ENCODE data around the gene ARHGEF37. TPM values are rescaled to one million over a fixed set of nuclear protein-coding genes. Genes with fewer than 3 reads are reported as not detected.

ARHGEF37 gene
- total RNA-seq, 1 donor, result 0.72 TPM

GRCh38 chr5:149575131-149575530, 6.2 kb upstream of the ARHGEF37 start:
- Histone ChIP-seq H3K4me3 (ENCODE audit: insufficient read depth, low read length) (no peak overlapping the region), H3K4me1 (ENCODE audit: insufficient read depth, low read length) (no peaks in the 10 kb centered on the region), H3K27me3 (ENCODE audit: insufficient read depth, low read length) (no peaks in the 10 kb centered on the region), H3K36me3 (ENCODE audit: insufficient read depth, low read length) (no peaks in the 10 kb centered on the region), H4K20me1 (ENCODE audit: insufficient read depth, low read length) (no peaks in the 10 kb centered on the region), H3K79me2 (ENCODE audit: insufficient read depth, low read length) (no peaks in the 10 kb centered on the region), H3K4me2 (ENCODE audit: insufficient read depth, low read length) (no peak overlapping the region), H3K27ac (ENCODE audit: low read depth, low read length) (no peak overlapping the region), H3K9me3 (ENCODE audit: low read depth, low read length) (no peaks in the 10 kb centered on the region), H2AFZ (ENCODE audit: low read length) (no peak overlapping the region)
- DNase-seq (ENCODE audit: insufficient read length, low spot score, missing footprints), result no peak
- TF ChIP-seq CTCF (IDR thresholded peaks at IDR 0.05; ENCODE audit: extremely low read depth, low read depth, low read length), result no peak

- no peak overlapping the region for H3K4me2 ChIP-seq (ENCODE audit: insufficient read depth, low read length)
- DNase-seq (ENCODE audit: insufficient read length, low spot score, missing footprints), result no peak
These were observed 5.3 kb upstream of the ARHGEF37 start for GRCh38 chr5:149576021-149576420.

GRCh38 chr5:149578896-149579295, 2.4 kb upstream of the ARHGEF37 start:
- no peak overlapping the region for H3K4me2 ChIP-seq (ENCODE audit: insufficient read depth, low read length)
- H3K4me3 ChIP-seq (ENCODE audit: insufficient read depth, low read length), result no peak overlapping the region
- peaks cover 8% of the 10 kb centered on the region for H3K4me1 ChIP-seq (ENCODE audit: insufficient read depth, low read length)
- TF ChIP-seq CTCF (IDR thresholded peaks at IDR 0.05; ENCODE audit: extremely low read depth, low read depth, low read length), result no peak
- H2AFZ ChIP-seq (ENCODE audit: low read length), result no peak overlapping the region
- H3K36me3 ChIP-seq (ENCODE audit: insufficient read depth, low read length), result no peaks in the 10 kb centered on the region
- no peaks in the 10 kb centered on the region for H4K20me1 ChIP-seq (ENCODE audit: insufficient read depth, low read length)
- no peak for DNase-seq (ENCODE audit: insufficient read length, low spot score, missing footprints)
- H3K27me3 ChIP-seq (ENCODE audit: insufficient read depth, low read length), result no peaks in the 10 kb centered on the region
- no peaks in the 10 kb centered on the region for H3K9me3 ChIP-seq (ENCODE audit: low read depth, low read length)
- H3K79me2 ChIP-seq (ENCODE audit: insufficient read depth, low read length), result no peaks in the 10 kb centered on the region
- H3K27ac ChIP-seq (ENCODE audit: low read depth, low read length), result no peak overlapping the region

More at GRCh38 chr5:149576021-149576420, 5.3 kb upstream of the ARHGEF37 start:
- Histone ChIP-seq H3K27ac (ENCODE audit: low read depth, low read length) (no peak overlapping the region), H3K36me3 (ENCODE audit: insufficient read depth, low read length) (no peaks in the 10 kb centered on the region), H3K4me1 (ENCODE audit: insufficient read depth, low read length) (peaks cover 4% of the 10 kb centered on the region), H3K79me2 (ENCODE audit: insufficient read depth, low read length) (no peaks in the 10 kb centered on the region), H3K4me3 (ENCODE audit: insufficient read depth, low read length) (no peak overlapping the region), H2AFZ (ENCODE audit: low read length) (no peak overlapping the region), H3K9me3 (ENCODE audit: low read depth, low read length) (no peaks in the 10 kb centered on the region), H3K27me3 (ENCODE audit: insufficient read depth, low read length) (no peaks in the 10 kb centered on the region), H4K20me1 (ENCODE audit: insufficient read depth, low read length) (no peaks in the 10 kb centered on the region)
- TF ChIP-seq CTCF (IDR thresholded peaks at IDR 0.05; ENCODE audit: extremely low read depth, low read depth, low read length), result no peak

GRCh38 chr5:149580808-149581191, 498 bp upstream of the ARHGEF37 start:
- TF ChIP-seq CTCF (IDR thresholded peaks at IDR 0.05; ENCODE audit: extremely low read depth, low read depth, low read length), result no peak
- Histone ChIP-seq H3K9me3 (ENCODE audit: low read depth, low read length) (no peaks in the 10 kb centered on the region), H3K36me3 (ENCODE audit: insufficient read depth, low read length) (no peaks in the 10 kb centered on the region), H3K27ac (ENCODE audit: low read depth, low read length) (no peak overlapping the region), H4K20me1 (ENCODE audit: insufficient read depth, low read length) (no peaks in the 10 kb centered on the region), H2AFZ (ENCODE audit: low read length) (peak overlapping the region; percentile 97), H3K4me2 (ENCODE audit: insufficient read depth, low read length) (peak overlapping the region; percentile 93), H3K4me3 (ENCODE audit: insufficient read depth, low read length) (peak overlapping the region; percentile 76), H3K4me1 (ENCODE audit: insufficient read depth, low read length) (peaks cover 8% of the 10 kb centered on the region), H3K27me3 (ENCODE audit: insufficient read depth, low read length) (no peaks in the 10 kb centered on the region), H3K79me2 (ENCODE audit: insufficient read depth, low read length) (no peaks in the 10 kb centered on the region)
- DNase-seq (ENCODE audit: insufficient read length, low spot score, missing footprints), result peak; percentile 31
